ENCODE measurements around the gene OR11H7.
"Not testable (repeated sequence)": the region's sequence is repeated elsewhere in the genome, so short reads cannot be mapped to it uniquely, and the experiment has no call there.

OR11H7 gene

DNA sequence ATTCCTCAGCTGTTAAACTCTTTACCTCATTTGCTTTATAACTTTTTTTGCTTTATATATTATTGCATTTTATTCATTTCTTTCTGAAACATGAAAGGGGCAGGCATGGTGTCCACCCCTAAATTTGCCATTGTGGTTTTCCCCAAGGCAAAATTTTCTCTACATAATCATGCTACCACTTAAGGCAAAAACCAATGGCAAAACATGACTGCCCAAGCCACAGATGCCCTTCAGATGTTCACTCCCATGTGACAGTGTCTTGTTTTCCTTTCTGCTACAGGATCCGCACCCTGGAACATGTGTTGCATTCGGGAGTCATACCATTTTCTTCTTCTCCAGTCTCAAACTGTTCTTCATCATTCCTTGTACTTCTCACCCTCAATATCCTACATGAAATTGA, 48.6 kb downstream of the OR11H7 start:
- H3K4me3 ChIP-seq (ENCODE audit: low read length): no peak overlapping the region
- DNase-seq (ENCODE audit: low read depth): no peak
- TF ChIP-seq, protein P1, sequence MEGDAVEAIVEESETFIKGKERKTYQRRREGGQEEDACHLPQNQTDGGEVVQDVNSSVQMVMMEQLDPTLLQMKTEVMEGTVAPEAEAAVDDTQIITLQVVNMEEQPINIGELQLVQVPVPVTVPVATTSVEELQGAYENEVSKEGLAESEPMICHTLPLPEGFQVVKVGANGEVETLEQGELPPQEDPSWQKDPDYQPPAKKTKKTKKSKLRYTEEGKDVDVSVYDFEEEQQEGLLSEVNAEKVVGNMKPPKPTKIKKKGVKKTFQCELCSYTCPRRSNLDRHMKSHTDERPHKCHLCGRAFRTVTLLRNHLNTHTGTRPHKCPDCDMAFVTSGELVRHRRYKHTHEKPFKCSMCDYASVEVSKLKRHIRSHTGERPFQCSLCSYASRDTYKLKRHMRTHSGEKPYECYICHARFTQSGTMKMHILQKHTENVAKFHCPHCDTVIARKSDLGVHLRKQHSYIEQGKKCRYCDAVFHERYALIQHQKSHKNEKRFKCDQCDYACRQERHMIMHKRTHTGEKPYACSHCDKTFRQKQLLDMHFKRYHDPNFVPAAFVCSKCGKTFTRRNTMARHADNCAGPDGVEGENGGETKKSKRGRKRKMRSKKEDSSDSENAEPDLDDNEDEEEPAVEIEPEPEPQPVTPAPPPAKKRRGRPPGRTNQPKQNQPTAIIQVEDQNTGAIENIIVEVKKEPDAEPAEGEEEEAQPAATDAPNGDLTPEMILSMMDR (conservative IDR thresholded peaks at IDR 0.05; ENCODE audit: low read depth, low read length): no peak

DNA sequence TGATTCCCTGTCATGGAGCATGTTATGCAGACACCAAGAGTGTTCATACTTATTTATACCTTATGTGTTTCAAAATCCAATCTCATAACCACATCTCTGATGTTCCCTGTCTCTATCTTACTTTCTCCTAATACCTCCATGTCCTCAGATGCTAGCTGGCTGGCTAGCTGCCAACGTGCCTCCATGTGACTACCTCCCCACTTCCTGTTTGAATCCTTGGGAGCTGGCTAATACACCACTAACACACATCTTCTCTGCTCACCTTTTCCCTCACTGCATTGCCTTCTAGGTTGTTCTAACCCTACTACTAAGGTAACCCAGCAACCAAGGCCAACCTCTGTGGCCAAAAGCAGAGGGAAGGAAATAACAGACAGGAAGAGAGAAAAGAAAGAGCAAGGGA, 49.6 kb downstream of the OR11H7 start:
- TF ChIP-seq, protein P1 (conservative IDR thresholded peaks at IDR 0.05; ENCODE audit: low read depth, low read length): no peak
- no peak for DNase-seq (ENCODE audit: low read depth)
- H3K4me3 ChIP-seq (ENCODE audit: low read length): no peak overlapping the region

DNA sequence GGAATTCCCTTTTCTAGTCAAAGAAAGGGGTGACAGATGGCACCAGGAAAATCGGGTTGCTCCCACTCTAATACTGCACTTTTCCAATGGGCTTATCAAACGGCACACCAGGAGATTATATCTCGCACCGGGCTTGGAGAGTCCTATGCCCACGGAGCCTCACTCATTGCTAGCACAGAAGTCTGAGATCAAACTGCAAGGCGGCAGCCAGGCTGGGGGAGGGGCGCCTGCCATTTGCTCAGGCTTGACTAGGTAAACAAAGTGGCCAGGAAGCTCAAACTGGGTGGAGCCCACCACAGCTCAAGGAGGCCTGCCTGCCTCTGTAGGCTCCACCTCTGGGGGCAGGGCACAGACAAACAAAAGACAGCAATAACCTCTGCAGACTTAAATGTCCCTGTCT, 51.5 kb downstream of the OR11H7 start:
- DNase-seq (ENCODE audit: low read depth); H3K4me3 ChIP-seq (ENCODE audit: low read length): not testable (repeated sequence)

Measured in retinal pigment epithelial cell (primary cell).